Esophagus muscularis mucosa (tissue), 4 donors: ENCODE measurements around the gene TBC1D32. TPM values are rescaled to one million over a fixed set of nuclear protein-coding genes. Genes with fewer than 3 reads are reported as not detected.
"Not testable (repeated sequence)": the region's sequence is repeated elsewhere in the genome, so short reads cannot be mapped to it uniquely, and the experiment has no call there.

Experiments used
- DNase-seq: peaks from one replicate; pipeline ENCODE4 v3.0.0-alpha.2; 2017; ENCODE audit errors: extremely low spot score
- H3K27ac ChIP-seq, 4 donors: fragments of 200-600 bp; sonication (generic); replicated peaks in 1 of 4; 1 replicate in 3 of 4; 2 replicates in 1 of 4; pipeline ENCODE4 v1.5.1; 2016 to 2019; ENCODE audit warnings: mild to moderate bottlenecking in 1 of 4
- H3K27me3 ChIP-seq, 4 donors: fragments of 200-600 bp; sonication (generic); one replicate each; pipeline versions ENCODE4 v1.5.1 to v1.6.0; 2016 to 2019
- H3K36me3 ChIP-seq, 4 donors: fragments of 200-600 bp; sonication (generic); one replicate each; pipeline ENCODE4 v1.5.1; 2016 to 2019
- H3K4me1 ChIP-seq, 4 donors: fragments of 200-600 bp; sonication (generic); one replicate each; pipeline ENCODE4 v1.5.1; 2016 to 2019
- H3K4me3 ChIP-seq, 4 donors: fragments of 200-600 bp; sonication (generic); 1 replicate in 2 of 4; 2 replicates in 2 of 4; pipeline ENCODE4 v1.5.1; 2016 to 2019; ENCODE audit warnings: mild to moderate bottlenecking in 4 of 4, moderate library complexity in 1 of 4
- H3K9me3 ChIP-seq, 4 donors: fragments of 200-600 bp; sonication (generic); 1 replicate in 3 of 4; 2 replicates in 1 of 4; pipeline ENCODE4 v1.5.1; 2016 to 2019
- EP300 ChIP-seq: sonication (generic); formaldehyde crosslinking; IDR thresholded peaks from one replicate; pipeline ENCODE4 v1.6.1; 2017; ENCODE audit warnings: antibody characterized with exemption
- POLR2A ChIP-seq: fragments of 450-650 bp; IDR thresholded peaks from one replicate; pipeline ENCODE4 v1.6.1; 2017; ENCODE audit warnings: antibody characterized with exemption, moderate library complexity, mild to moderate bottlenecking, low read depth
- POLR2AphosphoS5 ChIP-seq, 2 donors: sonication (generic); formaldehyde crosslinking; IDR thresholded peaks; one replicate each; pipeline ENCODE4 v1.6.1; 2017; ENCODE audit warnings: antibody characterized with exemption in 2 of 2
- WGBS: methylation state at CpG from one replicate; pipeline ENCODE4 v1.1.5; 2018; 5-methylcytosine and 5-hydroxymethylcytosine counted together
- intact Hi-C: fragments of 100-400 bp; cut with DNase I; formaldehyde crosslinking; loops from one replicate; pipeline ENCODE4 v1.15.1; 2023
- total RNA-seq, 4 donors: library from RNA; depleted of rRNA; stranded (reverse); fragments of >200 nt; gene quantifications; one replicate each; pipeline versions ENCODE4 v1.1.0 to v1.2.1, GENCODE V29; 2016
- TF ChIP-seq, protein P1 (sequence below), 3 experiments: fragments of 200-600 bp in 2 of 3; fragments of 450-650 bp in 1 of 3; sonication (generic) in 2 of 3; IDR thresholded peaks; one replicate each; pipeline ENCODE4 v1.5.1; 2017 to 2019; ENCODE audit warnings: antibody characterized with exemption in 3 of 3, mild to moderate bottlenecking in 2 of 3, moderate library complexity in 1 of 3

The TBC1D32 gene
- total RNA-seq, 4 donors from 2014 or later = 2.2 to 3.3 (median 2.8) TPM

DNA sequence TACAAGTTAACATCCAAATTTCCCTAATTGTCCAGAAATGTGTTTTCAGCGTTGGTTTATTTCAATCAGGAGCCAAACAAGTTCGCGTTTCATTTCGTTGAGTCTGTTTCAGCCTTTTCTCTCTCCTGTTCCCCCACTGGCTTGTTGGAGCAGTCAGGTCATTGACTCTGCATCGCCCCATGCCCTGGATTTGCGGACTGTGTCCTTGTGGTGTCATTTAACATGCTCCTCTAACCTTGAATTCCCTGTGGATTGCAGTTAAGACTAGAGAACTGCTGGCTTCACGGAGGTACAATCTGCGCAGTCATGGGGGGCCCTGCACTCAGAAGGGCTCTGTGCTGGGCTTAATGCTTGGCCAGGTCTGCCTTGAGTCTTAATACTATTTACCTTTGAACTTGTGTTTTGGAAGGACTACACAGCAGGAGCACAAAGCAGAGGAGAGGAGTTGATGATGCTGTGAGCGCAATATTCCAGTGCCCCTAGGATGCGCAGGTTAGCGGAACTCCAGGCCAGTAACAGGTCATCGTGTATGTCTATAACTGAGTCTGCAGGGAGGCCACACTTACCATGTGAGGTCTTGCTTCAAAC is 5.5 kb upstream of the TBC1D32 start:
- 96% methylated on average over 11 of the region's 12 CpGs for WGBS
- peaks cover 0 to 6% (median 2%) of the 10 kb centered on the region in 4 donors for H3K4me1 ChIP-seq
- H3K27me3 ChIP-seq = no peaks in the 10 kb centered on the region
- no peak overlapping the region for H3K4me3 ChIP-seq
- H3K9me3 ChIP-seq = no peaks in the 10 kb centered on the region
- no peak for TF ChIP-seq EP300
- TF ChIP-seq POLR2AphosphoS5 (IDR thresholded peaks at IDR 0.05) = no peak
- no peak for TF ChIP-seq POLR2A
- TF ChIP-seq, protein P1, sequence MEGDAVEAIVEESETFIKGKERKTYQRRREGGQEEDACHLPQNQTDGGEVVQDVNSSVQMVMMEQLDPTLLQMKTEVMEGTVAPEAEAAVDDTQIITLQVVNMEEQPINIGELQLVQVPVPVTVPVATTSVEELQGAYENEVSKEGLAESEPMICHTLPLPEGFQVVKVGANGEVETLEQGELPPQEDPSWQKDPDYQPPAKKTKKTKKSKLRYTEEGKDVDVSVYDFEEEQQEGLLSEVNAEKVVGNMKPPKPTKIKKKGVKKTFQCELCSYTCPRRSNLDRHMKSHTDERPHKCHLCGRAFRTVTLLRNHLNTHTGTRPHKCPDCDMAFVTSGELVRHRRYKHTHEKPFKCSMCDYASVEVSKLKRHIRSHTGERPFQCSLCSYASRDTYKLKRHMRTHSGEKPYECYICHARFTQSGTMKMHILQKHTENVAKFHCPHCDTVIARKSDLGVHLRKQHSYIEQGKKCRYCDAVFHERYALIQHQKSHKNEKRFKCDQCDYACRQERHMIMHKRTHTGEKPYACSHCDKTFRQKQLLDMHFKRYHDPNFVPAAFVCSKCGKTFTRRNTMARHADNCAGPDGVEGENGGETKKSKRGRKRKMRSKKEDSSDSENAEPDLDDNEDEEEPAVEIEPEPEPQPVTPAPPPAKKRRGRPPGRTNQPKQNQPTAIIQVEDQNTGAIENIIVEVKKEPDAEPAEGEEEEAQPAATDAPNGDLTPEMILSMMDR (IDR thresholded peaks at IDR 0.05) = no peak
- H3K36me3 ChIP-seq = no peaks in the 10 kb centered on the region
- no peak for DNase-seq
- H3K27ac ChIP-seq = no peak overlapping the region
- intact Hi-C loops = no loop called here

DNA sequence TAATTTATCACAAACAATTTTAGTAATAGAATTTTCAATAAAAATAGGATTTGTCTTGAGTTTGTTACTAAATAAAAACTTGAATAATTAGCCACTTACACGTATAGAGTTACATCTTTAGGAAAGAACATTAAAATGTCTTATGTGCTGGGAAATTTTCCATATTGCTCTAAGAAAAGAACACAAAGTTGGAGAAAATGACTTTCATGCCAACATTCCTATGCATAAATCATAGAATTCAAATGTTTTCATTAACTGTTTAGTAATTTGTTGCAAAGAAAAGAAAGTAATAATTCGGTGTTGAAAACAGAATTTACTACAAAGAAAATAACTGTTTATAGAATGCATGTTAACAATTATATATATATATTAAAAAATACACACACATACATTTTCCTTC is 4.7 kb upstream of the TBC1D32 start:
- TF ChIP-seq POLR2AphosphoS5 (IDR thresholded peaks at IDR 0.05) (no peak), POLR2A (no peak)
- peaks cover 0 to 9% (median 5%) of the 10 kb centered on the region in 4 donors for H3K4me1 ChIP-seq
- 68% methylated on average over 2 of the region's 2 CpGs for WGBS
- DNase-seq = no peak
- H3K4me3 ChIP-seq = no peak overlapping the region
- H3K9me3 ChIP-seq = no peaks in the 10 kb centered on the region
- no peaks in the 10 kb centered on the region for H3K27me3 ChIP-seq
- intact Hi-C loops = no loop called here
- H3K27ac ChIP-seq = no peak overlapping the region
- no peaks in the 10 kb centered on the region for H3K36me3 ChIP-seq

DNA sequence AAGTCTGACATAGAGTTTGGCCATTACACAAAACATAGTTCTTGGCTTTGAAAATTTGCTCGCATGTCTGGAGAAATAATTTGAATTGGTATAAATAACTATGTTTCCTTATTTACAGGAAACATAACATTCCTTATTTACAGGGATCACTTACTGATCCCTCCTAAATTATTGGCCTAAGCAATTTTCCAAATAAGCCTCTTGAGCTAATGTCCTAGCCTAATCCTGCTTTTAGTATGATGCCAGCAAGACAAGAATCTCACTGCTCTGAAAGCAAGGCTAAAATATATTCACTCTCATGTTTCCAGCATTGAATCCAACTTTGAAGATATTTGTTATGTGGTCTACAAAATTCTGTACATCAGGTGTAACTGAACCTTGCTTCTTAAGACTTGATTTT is 4.1 kb upstream of the TBC1D32 start:
- Histone ChIP-seq H3K27ac (no peak overlapping the region), H3K4me1 (peaks cover 0 to 13% (median 9%) of the 10 kb centered on the region in 4 donors), H3K9me3 (no peaks in the 10 kb centered on the region), H3K27me3 (no peaks in the 10 kb centered on the region), H3K36me3 (no peaks in the 10 kb centered on the region), H3K4me3 (no peak overlapping the region)
- TF ChIP-seq, protein P1 (IDR thresholded peaks at IDR 0.05) = no peak
- TF ChIP-seq POLR2A = no peak
- no peak for TF ChIP-seq POLR2AphosphoS5 (IDR thresholded peaks at IDR 0.05)
- no peak for TF ChIP-seq EP300
- no peak for DNase-seq
- WGBS = 72% methylated on average over 1 of the region's 1 CpG
- intact Hi-C loops = no loop called here

DNA sequence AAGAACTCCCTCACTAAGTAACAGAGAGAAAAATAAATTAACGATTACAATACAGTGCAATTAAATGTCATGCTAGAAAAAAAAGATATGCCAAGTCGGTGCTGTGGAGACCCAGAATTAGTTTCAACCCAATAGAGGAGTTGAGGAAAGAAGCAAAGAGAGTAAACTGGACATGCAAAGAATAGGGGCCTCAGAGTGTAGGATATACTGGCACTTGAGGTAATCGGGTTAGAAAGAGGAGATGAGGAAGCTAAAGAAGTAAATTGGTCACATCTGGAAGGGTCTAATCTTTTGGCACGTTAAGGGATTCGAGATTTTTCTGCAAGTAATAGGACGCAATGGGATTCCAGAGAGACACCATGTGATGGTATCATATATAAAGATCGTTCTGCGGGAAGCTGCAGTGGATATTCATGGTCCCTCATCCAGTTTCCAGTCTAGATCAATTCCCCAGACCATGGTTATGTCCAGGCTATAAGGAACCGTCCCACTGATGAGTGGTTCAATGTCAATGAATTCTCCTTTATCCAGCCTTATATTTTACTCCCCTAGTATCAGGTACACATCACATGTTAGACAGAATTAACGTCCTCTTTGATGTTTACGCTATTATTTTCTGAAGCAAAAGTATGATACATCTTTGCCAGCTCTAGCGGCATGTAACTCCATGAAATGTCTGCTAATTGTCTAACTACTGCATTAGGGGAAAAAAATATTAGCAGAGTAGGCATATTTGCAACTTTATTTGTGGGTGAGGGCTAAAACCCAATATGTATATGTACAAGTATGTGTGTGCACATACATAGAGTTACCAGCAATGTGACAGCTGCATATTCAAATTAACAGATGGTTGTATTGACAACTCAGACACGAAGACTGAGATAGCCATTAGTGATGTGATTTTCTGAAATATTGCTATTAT is 1.1 kb upstream of the TBC1D32 start:
- Histone ChIP-seq H3K4me1 (peaks cover 0 to 13% (median 9%) of the 10 kb centered on the region in 4 donors), H3K36me3 (no peaks in the 10 kb centered on the region), H3K27me3 (no peaks in the 10 kb centered on the region), H3K27ac (peak overlapping the region; percentile 86 to 96 (median 92)), H3K9me3 (no peaks in the 10 kb centered on the region), H3K4me3 (peak overlapping the region; percentile 61 to 85 (median 74))
- 69% methylated on average over 13 of the region's 13 CpGs for WGBS
- no peak for TF ChIP-seq POLR2A
- no peak for TF ChIP-seq EP300
- TF ChIP-seq, protein P1 (IDR thresholded peaks at IDR 0.05) = no peak
- no peak for TF ChIP-seq POLR2AphosphoS5 (IDR thresholded peaks at IDR 0.05)
- intact Hi-C loops = no loop called here
- no peak for DNase-seq

DNA sequence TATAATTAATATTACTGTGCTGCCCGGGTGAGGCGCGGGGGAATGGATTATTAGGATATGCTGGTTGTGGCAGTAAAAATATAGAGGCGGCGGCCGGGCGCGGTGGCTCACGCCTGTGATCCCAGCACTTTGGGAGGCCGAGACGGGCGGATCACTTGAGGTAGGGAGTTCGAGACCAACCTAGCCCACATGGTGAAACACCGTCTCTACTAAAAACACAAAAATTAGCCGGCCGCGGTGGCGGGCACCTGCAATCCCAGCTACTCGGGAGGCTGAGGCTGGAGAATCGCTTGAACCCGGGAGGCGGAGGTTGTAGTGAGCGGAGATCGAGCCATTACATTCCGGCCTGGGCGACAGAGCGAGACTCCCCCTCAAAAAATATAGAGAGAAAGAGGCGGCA is 586 bp downstream of the TBC1D32 start:
- peak overlapping the region; percentile 61 to 85 (median 74) for H3K4me3 ChIP-seq
- intact Hi-C loops, H3K9me3 ChIP-seq, H3K27me3 ChIP-seq, H3K36me3 ChIP-seq, DNase-seq: not testable (repeated sequence)
- WGBS = 95% methylated on average over 28 of the region's 28 CpGs
- H3K4me1 ChIP-seq = peaks cover 0 to 13% (median 9%) of the 10 kb centered on the region in 4 donors
- H3K27ac ChIP-seq = peak overlapping the region in 3 of 4 donors; percentile 90 to 96 (median 95)
